Kidney (tissue), 14 donors: Measurements from ENCODE around the gene ZNF580. TPM values are rescaled to one million over a fixed set of nuclear protein-coding genes. Genes with fewer than 3 reads are reported as not detected.

Experiments used
- DNase-seq, 5 donors: peaks; one replicate each; pipeline ENCODE4 v3.0.0-alpha.2; 2013 to 2020
- FAIRE-seq: peaks from 2 replicates; lab custom pipeline; 2012; peaks lifted over from hg19 to GRCh38; lab: Jason Lieb, UNC
- H3K27ac ChIP-seq, 2 donors: one replicate each; pipeline ENCODE4 v1.7.0; 2013; ENCODE audit warnings: low read depth in 2 of 2, low read length in 2 of 2, inconsistent platforms in 1 of 2
- H3K27me3 ChIP-seq: one replicate; pipeline ENCODE4 v1.7.1; 2013; ENCODE audit warnings: low read length, inconsistent platforms; ENCODE audit not compliant: control insufficient read depth, insufficient read depth
- H3K36me3 ChIP-seq, 3 donors: one replicate each; pipeline versions ENCODE4 v1.7.0 to v1.7.1; 2013; ENCODE audit warnings: low read length in 3 of 3, control low read depth in 1 of 3, inconsistent platforms in 1 of 3; ENCODE audit not compliant: insufficient read depth in 3 of 3, control insufficient read depth in 2 of 3
- H3K4me1 ChIP-seq, 3 donors: one replicate each; pipeline versions ENCODE4 v1.7.0 to v1.7.1; 2013; ENCODE audit warnings: low read length in 3 of 3, inconsistent platforms in 1 of 3, low read depth in 1 of 3; ENCODE audit not compliant: control insufficient read depth in 2 of 3, insufficient read depth in 2 of 3
- H3K4me3 ChIP-seq, 3 donors: one replicate each; pipeline versions ENCODE4 v1.7.0 to v1.8.1; 2013; ENCODE audit warnings: low read length in 3 of 3, control low read depth in 1 of 3, inconsistent platforms in 1 of 3
- H3K9ac ChIP-seq, 3 donors: one replicate each; pipeline versions ENCODE4 v1.7.0 to v1.7.1; 2013; ENCODE audit warnings: low read length in 3 of 3, control low read depth in 1 of 3, inconsistent platforms in 1 of 3
- H3K9me3 ChIP-seq, 3 donors: one replicate each; pipeline versions ENCODE4 v1.7.0 to v1.7.1; 2013; ENCODE audit warnings: low read length in 3 of 3, control low read depth in 1 of 3, inconsistent platforms in 1 of 3; ENCODE audit not compliant: control insufficient read depth in 2 of 3, insufficient read depth in 1 of 3
- CTCF ChIP-seq: IDR thresholded peaks from 3 replicates; pipeline ENCODE4 v1.5.1; 2012; ENCODE audit warnings: mild to moderate bottlenecking, moderate library complexity, borderline replicate concordance; ENCODE audit not compliant: insufficient read depth; ENCODE audit errors: extremely low read depth
- intact Hi-C: fragments of 100-400 bp; cut with DNase I; formaldehyde crosslinking; loops from one replicate; pipeline ENCODE4 v1.11.1; 2022
- polyA plus RNA-seq: library from polyadenylated mRNA; stranded (reverse); fragments of 350-450 nt; fragmentation: Illumina TruSeq; extraction: RNeasy Lipid Tissue Mini Kit (QIAGEN cat#74804); gene quantifications from one replicate; pipeline ENCODE4 v1.2.3, GENCODE V29; 2014; ENCODE audit warnings: low read depth, low replicate concordance; ENCODE audit not compliant: insufficient read depth
- total RNA-seq: library from RNA; stranded (reverse); fragmentation: NEBNext Ultra II Directional; extraction: Animal tissue kit (Norgen Biotek cat#: 25700); gene quantifications from one replicate; pipeline ENCODE4 v1.2.1, GENCODE V29; 2021
- donor health status: control.
- donor health status: control.
- donor health status: control.
- donor health status: control.
- donor health status: control.
- donor health status: DM: yes; HTN: yes; CAD: no.
- donor health status: Normal renal cell carcinoma (clear cell type).

Gene ZNF580
- total and polyA plus RNA-seq, 2 donors from 2014 or later = 47.0 to 56.8 TPM

- Histone ChIP-seq H3K4me3 (no peak overlapping the region), H3K4me1 (peaks cover 8 to 29% (median 10%) of the 10 kb centered on the region in 3 donors), H3K27me3 (no peaks in the 10 kb centered on the region), H3K27ac (no peak overlapping the region), H3K9ac (no peak overlapping the region), H3K36me3 (peaks cover 8 to 32% (median 20%) of the 10 kb centered on the region in 3 donors), H3K9me3 (no peaks in the 10 kb centered on the region)
- no peak for TF ChIP-seq CTCF
- peak in 1 of 5 donors; percentile 61 for DNase-seq
- intact Hi-C loops = no loop called here
- no peak for FAIRE-seq
Measured at GRCh38 chr19:55658846-55659459, 18.2 kb downstream of the ZNF580 start.

- H3K9me3 ChIP-seq = no peaks in the 10 kb centered on the region
- FAIRE-seq (no peak), DNase-seq (peak in 1 of 5 donors; percentile 36)
- H3K36me3 ChIP-seq = peaks cover 9 to 40% (median 24%) of the 10 kb centered on the region in 3 donors
- no peak overlapping the region for H3K9ac ChIP-seq
- no peaks in the 10 kb centered on the region for H3K27me3 ChIP-seq
- no peak for TF ChIP-seq CTCF
- peaks cover 8 to 29% (median 10%) of the 10 kb centered on the region in 3 donors for H3K4me1 ChIP-seq
- H3K4me3 ChIP-seq = no peak overlapping the region
- no peak overlapping the region for H3K27ac ChIP-seq
- intact Hi-C loops = no loop called here
Measured at GRCh38 chr19:55659822-55660221, 19.0 kb downstream of the ZNF580 start.

- Histone ChIP-seq H3K27me3 (no peaks in the 10 kb centered on the region), H3K36me3 (peaks cover 9 to 45% (median 24%) of the 10 kb centered on the region in 3 donors), H3K4me3 (no peak overlapping the region), H3K27ac (no peak overlapping the region), H3K9me3 (no peaks in the 10 kb centered on the region), H3K4me1 (peaks cover 8 to 29% (median 10%) of the 10 kb centered on the region in 3 donors), H3K9ac (no peak overlapping the region)
- intact Hi-C loops = no loop called here
- DNase-seq = peak in 1 of 5 donors; percentile 59
- TF ChIP-seq CTCF = no peak
- FAIRE-seq = no peak
Measured at GRCh38 chr19:55660404-55660803, 19.6 kb downstream of the ZNF580 start.
